ENCODE results near the gene USP15. TPM values are rescaled to one million over a fixed set of nuclear protein-coding genes. Genes with fewer than 3 reads are reported as not detected.

USP15 gene
- total and polyA plus RNA-seq, 3 experiments from 2014 or later = 59.5 to 99.0 (median 90.9) TPM

GRCh38 chr12:62227091-62227490 lies 33.1 kb upstream of the USP15 start:
- ChIA-PET CTCF (no interaction called here), POLR2A (no interaction called here)

GRCh38 chr12:62230652-62231051 lies 29.6 kb upstream of the USP15 start:
- H3K27me3 ChIP-seq (ENCODE audit: insufficient read depth, low read length, poor library complexity, severe bottlenecking) = no peaks in the 10 kb centered on the region
- H3K27ac Mint-ChIP-seq = no peak overlapping the region
- ChIA-PET POLR2A (no interaction called here), CTCF (no interaction called here)
- no peaks in the 10 kb centered on the region for H3K4me1 ChIP-seq (ENCODE audit: insufficient read depth, low read length)
- H3K4me3 ChIP-seq (ENCODE audit: low read length) = no peak overlapping the region
- no peaks in the 10 kb centered on the region for H3K36me3 ChIP-seq (ENCODE audit: insufficient read depth, low read length)
- H3K27ac ChIP-seq (ENCODE audit: low read depth, low read length) = no peak overlapping the region
- H3K9me3 ChIP-seq (ENCODE audit: low read length) = no peaks in the 10 kb centered on the region
- no peaks in the 10 kb centered on the region for H3K4me1 Mint-ChIP-seq
- peaks cover 0 to 3% (median 0%) of the 10 kb centered on the region in 5 donors for H3K9me3 Mint-ChIP-seq
- DNase-seq = no peak
- peaks cover 0 to 8% (median 1%) of the 10 kb centered on the region in 3 donors for H3K36me3 Mint-ChIP-seq
- peaks cover 0 to 7% of the 10 kb centered on the region in 2 donors for H3K27me3 Mint-ChIP-seq
- H3K4me3 Mint-ChIP-seq = no peak overlapping the region

More at GRCh38 chr12:62227091-62227490, 33.1 kb upstream of the USP15 start:
- Mint-ChIP-seq H3K27me3 (no peaks in the 10 kb centered on the region), H3K9me3 (no peaks in the 10 kb centered on the region), H3K36me3 (peaks cover 0 to 2% (median 0%) of the 10 kb centered on the region in 3 donors), H3K4me3 (no peak overlapping the region), H3K27ac (no peak overlapping the region), H3K4me1 (no peaks in the 10 kb centered on the region)
- DNase-seq = no peak
- H3K27me3 ChIP-seq (ENCODE audit: insufficient read depth, low read length, poor library complexity, severe bottlenecking) = no peaks in the 10 kb centered on the region
- H3K9me3 ChIP-seq (ENCODE audit: low read length) = no peaks in the 10 kb centered on the region
- H3K36me3 ChIP-seq (ENCODE audit: insufficient read depth, low read length) = no peaks in the 10 kb centered on the region
- no peaks in the 10 kb centered on the region for H3K4me1 ChIP-seq (ENCODE audit: insufficient read depth, low read length)
- no peak overlapping the region for H3K27ac ChIP-seq (ENCODE audit: low read depth, low read length)
- no peak overlapping the region for H3K4me3 ChIP-seq (ENCODE audit: low read length)

GRCh38 chr12:62232143-62232729 lies 28.0 kb upstream of the USP15 start:
- Histone ChIP-seq H3K9me3 (ENCODE audit: low read length) (no peaks in the 10 kb centered on the region), H3K4me3 (ENCODE audit: low read length) (no peak overlapping the region), H3K27me3 (ENCODE audit: insufficient read depth, low read length, poor library complexity, severe bottlenecking) (no peaks in the 10 kb centered on the region), H3K4me1 (ENCODE audit: insufficient read depth, low read length) (no peaks in the 10 kb centered on the region), H3K36me3 (ENCODE audit: insufficient read depth, low read length) (no peaks in the 10 kb centered on the region), H3K27ac (ENCODE audit: low read depth, low read length) (no peak overlapping the region)
- POLR2A ChIA-PET = no interaction called here
- Mint-ChIP-seq H3K27me3 (peaks cover 6 to 7% of the 10 kb centered on the region in 2 donors), H3K36me3 (peaks cover 0 to 16% (median 1%) of the 10 kb centered on the region in 3 donors), H3K4me3 (no peak overlapping the region), H3K4me1 (no peaks in the 10 kb centered on the region), H3K9me3 (peaks cover 0 to 10% (median 8%) of the 10 kb centered on the region in 5 donors), H3K27ac (peak overlapping the region in 1 of 8 donors; percentile 2)
- CTCF ChIA-PET = no interaction called here
- no peak for DNase-seq

- ChIA-PET CTCF (no interaction called here), POLR2A (no interaction called here)
- Histone ChIP-seq H3K4me1 (ENCODE audit: insufficient read depth, low read length) (no peaks in the 10 kb centered on the region), H3K27me3 (ENCODE audit: insufficient read depth, low read length, poor library complexity, severe bottlenecking) (no peaks in the 10 kb centered on the region), H3K36me3 (ENCODE audit: insufficient read depth, low read length) (no peaks in the 10 kb centered on the region), H3K27ac (ENCODE audit: low read depth, low read length) (no peak overlapping the region), H3K9me3 (ENCODE audit: low read length) (no peaks in the 10 kb centered on the region), H3K4me3 (ENCODE audit: low read length) (no peak overlapping the region)
- Mint-ChIP-seq H3K36me3 (peaks cover 0 to 30% (median 1%) of the 10 kb centered on the region in 3 donors), H3K4me1 (no peaks in the 10 kb centered on the region), H3K9me3 (peaks cover 0 to 13% (median 12%) of the 10 kb centered on the region in 5 donors), H3K27me3 (peaks cover 7 to 19% of the 10 kb centered on the region in 2 donors), H3K4me3 (no peak overlapping the region), H3K27ac (no peak overlapping the region)
- no peak for DNase-seq
Measured at GRCh38 chr12:62233805-62234204, 26.4 kb upstream of the USP15 start.

GRCh38 chr12:62239571-62239970 lies 20.6 kb upstream of the USP15 start:
- POLR2A ChIA-PET = no interaction called here
- no peak overlapping the region for H3K27ac ChIP-seq (ENCODE audit: low read depth, low read length)
- H3K27me3 ChIP-seq (ENCODE audit: insufficient read depth, low read length, poor library complexity, severe bottlenecking) = no peaks in the 10 kb centered on the region
- H3K9me3 ChIP-seq (ENCODE audit: low read length) = no peaks in the 10 kb centered on the region
- H3K36me3 ChIP-seq (ENCODE audit: insufficient read depth, low read length) = no peaks in the 10 kb centered on the region
- Mint-ChIP-seq H3K9me3 (peaks cover 0 to 15% (median 12%) of the 10 kb centered on the region in 5 donors), H3K4me1 (no peaks in the 10 kb centered on the region), H3K4me3 (no peak overlapping the region), H3K27me3 (peaks cover 1 to 29% of the 10 kb centered on the region in 2 donors), H3K36me3 (peaks cover 0 to 26% (median 0%) of the 10 kb centered on the region in 3 donors), H3K27ac (peak overlapping the region in 1 of 8 donors; percentile 28)
- CTCF ChIA-PET = no interaction called here
- H3K4me3 ChIP-seq (ENCODE audit: low read length) = no peak overlapping the region
- H3K4me1 ChIP-seq (ENCODE audit: insufficient read depth, low read length) = no peaks in the 10 kb centered on the region
- DNase-seq = no peak

GRCh38 chr12:62247281-62248045 lies 12.7 kb upstream of the USP15 start:
- Histone ChIP-seq H3K9me3 (ENCODE audit: low read length) (no peaks in the 10 kb centered on the region), H3K4me1 (ENCODE audit: insufficient read depth, low read length) (peaks cover 20% of the 10 kb centered on the region), H3K36me3 (ENCODE audit: insufficient read depth, low read length) (no peaks in the 10 kb centered on the region), H3K4me3 (ENCODE audit: low read length) (no peak overlapping the region), H3K27me3 (ENCODE audit: insufficient read depth, low read length, poor library complexity, severe bottlenecking) (no peaks in the 10 kb centered on the region), H3K27ac (ENCODE audit: low read depth, low read length) (no peak overlapping the region)
- Mint-ChIP-seq H3K36me3 (no peaks in the 10 kb centered on the region), H3K4me1 (peaks cover 13 to 17% (median 15%) of the 10 kb centered on the region in 3 donors), H3K27ac (no peak overlapping the region), H3K27me3 (peaks cover 0 to 4% of the 10 kb centered on the region in 2 donors), H3K9me3 (no peaks in the 10 kb centered on the region), H3K4me3 (no peak overlapping the region)
- ChIA-PET CTCF (interaction anchor here (1.0 kb wide), 1 partner anchor 12 kb away, joined by 3 read pairs; no protein-coding TSS in a partner anchor), POLR2A (no interaction called here)
- DNase-seq = no peak

- Histone ChIP-seq H3K27ac (ENCODE audit: low read depth, low read length) (no peak overlapping the region), H3K4me1 (ENCODE audit: insufficient read depth, low read length) (peaks cover 21% of the 10 kb centered on the region), H3K4me3 (ENCODE audit: low read length) (no peak overlapping the region), H3K36me3 (ENCODE audit: insufficient read depth, low read length) (no peaks in the 10 kb centered on the region), H3K9me3 (ENCODE audit: low read length) (no peaks in the 10 kb centered on the region), H3K27me3 (ENCODE audit: insufficient read depth, low read length, poor library complexity, severe bottlenecking) (no peaks in the 10 kb centered on the region)
- H3K9me3 Mint-ChIP-seq = no peaks in the 10 kb centered on the region
- ChIA-PET POLR2A (no interaction called here), CTCF (no interaction called here)
- peaks cover 0 to 4% (median 0%) of the 10 kb centered on the region in 3 donors for H3K36me3 Mint-ChIP-seq
- no peak for DNase-seq
- H3K4me3 Mint-ChIP-seq = no peak overlapping the region
- no peak overlapping the region for H3K27ac Mint-ChIP-seq
- peaks cover 0 to 4% of the 10 kb centered on the region in 2 donors for H3K27me3 Mint-ChIP-seq
- peaks cover 13 to 17% (median 15%) of the 10 kb centered on the region in 3 donors for H3K4me1 Mint-ChIP-seq
Measured at GRCh38 chr12:62248873-62249272, 11.3 kb upstream of the USP15 start.

GRCh38 chr12:62249419-62249818 lies 10.8 kb upstream of the USP15 start:
- H3K27me3 Mint-ChIP-seq = peaks cover 0 to 4% of the 10 kb centered on the region in 2 donors
- no peak overlapping the region for H3K27ac Mint-ChIP-seq
- Histone ChIP-seq H3K4me3 (ENCODE audit: low read length) (no peak overlapping the region), H3K27me3 (ENCODE audit: insufficient read depth, low read length, poor library complexity, severe bottlenecking) (no peaks in the 10 kb centered on the region), H3K4me1 (ENCODE audit: insufficient read depth, low read length) (peaks cover 21% of the 10 kb centered on the region), H3K27ac (ENCODE audit: low read depth, low read length) (no peak overlapping the region), H3K9me3 (ENCODE audit: low read length) (no peaks in the 10 kb centered on the region), H3K36me3 (ENCODE audit: insufficient read depth, low read length) (no peaks in the 10 kb centered on the region)
- H3K9me3 Mint-ChIP-seq = no peaks in the 10 kb centered on the region
- H3K4me3 Mint-ChIP-seq = no peak overlapping the region
- peaks cover 0 to 4% (median 0%) of the 10 kb centered on the region in 3 donors for H3K36me3 Mint-ChIP-seq
- ChIA-PET CTCF (no interaction called here), POLR2A (no interaction called here)
- DNase-seq = no peak
- peaks cover 13 to 17% (median 15%) of the 10 kb centered on the region in 3 donors for H3K4me1 Mint-ChIP-seq

Measured in CD8-positive, alpha-beta memory T cell (primary cell).